Fibroblast of the aortic adventitia (primary cell): ENCODE measurements around the gene MARCKS. TPM values are rescaled to one million over a fixed set of nuclear protein-coding genes. Genes with fewer than 3 reads are reported as not detected.

Experiments
- DNase-seq: peaks from one replicate; pipeline ENCODE4 v3.0.0-alpha.2; 2010; ENCODE audit warnings: low read depth
- H3K4me3 ChIP-seq: 2 replicates; pipeline ENCODE4 v1.5.1; 2011; ENCODE audit warnings: low read depth, mild to moderate bottlenecking, control low read depth, low read length, moderate library complexity
- total RNA-seq: library from RNA; depleted of rRNA; stranded (reverse); fragments of >200 nt; gene quantifications from 2 replicates; pipeline ENCODE4 v1.2.3, GENCODE V29; 2012; ENCODE audit warnings: low replicate concordance
- TF ChIP-seq, protein P1 (sequence below): IDR thresholded peaks from 2 replicates; pipeline ENCODE4 v1.5.1; 2011; ENCODE audit warnings: mild to moderate bottlenecking, low read length, control low read depth, inconsistent platforms; ENCODE audit not compliant: insufficient read depth

The MARCKS gene
- total RNA-seq, 1 donor = 122 TPM

DNA sequence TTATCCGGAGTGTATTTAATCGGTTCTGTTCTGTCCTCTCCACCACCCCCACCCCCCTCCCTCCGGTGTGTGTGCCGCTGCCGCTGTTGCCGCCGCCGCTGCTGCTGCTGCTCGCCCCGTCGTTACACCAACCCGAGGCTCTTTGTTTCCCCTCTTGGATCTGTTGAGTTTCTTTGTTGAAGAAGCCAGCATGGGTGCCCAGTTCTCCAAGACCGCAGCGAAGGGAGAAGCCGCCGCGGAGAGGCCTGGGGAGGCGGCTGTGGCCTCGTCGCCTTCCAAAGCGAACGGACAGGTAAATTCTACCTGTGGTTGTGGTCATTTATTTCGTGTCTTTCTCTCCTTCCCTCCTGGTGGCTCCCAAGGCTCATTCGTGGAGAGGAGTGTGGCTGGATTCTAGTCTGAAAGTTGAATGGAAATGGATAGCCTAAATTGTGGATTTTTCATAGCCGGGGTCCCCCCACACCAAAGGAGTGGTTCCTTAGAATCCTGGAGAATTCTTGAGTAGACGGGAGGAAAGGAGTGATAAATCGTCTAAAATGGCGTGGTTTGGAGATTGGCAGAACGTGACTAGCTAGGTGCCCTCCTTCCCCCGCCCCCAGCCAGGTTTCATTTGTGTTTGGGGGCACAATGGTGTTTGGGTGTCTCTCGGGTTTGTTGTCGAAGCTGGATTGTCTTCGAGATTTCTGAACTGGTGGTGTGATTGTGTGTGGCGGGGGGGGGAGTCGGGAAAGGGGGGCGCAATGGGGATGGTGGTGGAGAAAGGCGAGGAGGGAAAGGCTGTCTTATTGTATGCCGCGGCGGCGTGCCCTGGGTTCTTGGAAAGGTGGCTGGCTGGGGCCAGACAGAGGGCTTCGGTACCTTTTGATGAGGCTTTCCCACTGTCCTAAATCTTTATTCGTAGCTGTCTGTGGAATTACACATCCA is 673 bp downstream of the MARCKS start:
- peak; percentile 53 for DNase-seq
- peak overlapping the region; percentile 97 for H3K4me3 ChIP-seq
- TF ChIP-seq, protein P1, sequence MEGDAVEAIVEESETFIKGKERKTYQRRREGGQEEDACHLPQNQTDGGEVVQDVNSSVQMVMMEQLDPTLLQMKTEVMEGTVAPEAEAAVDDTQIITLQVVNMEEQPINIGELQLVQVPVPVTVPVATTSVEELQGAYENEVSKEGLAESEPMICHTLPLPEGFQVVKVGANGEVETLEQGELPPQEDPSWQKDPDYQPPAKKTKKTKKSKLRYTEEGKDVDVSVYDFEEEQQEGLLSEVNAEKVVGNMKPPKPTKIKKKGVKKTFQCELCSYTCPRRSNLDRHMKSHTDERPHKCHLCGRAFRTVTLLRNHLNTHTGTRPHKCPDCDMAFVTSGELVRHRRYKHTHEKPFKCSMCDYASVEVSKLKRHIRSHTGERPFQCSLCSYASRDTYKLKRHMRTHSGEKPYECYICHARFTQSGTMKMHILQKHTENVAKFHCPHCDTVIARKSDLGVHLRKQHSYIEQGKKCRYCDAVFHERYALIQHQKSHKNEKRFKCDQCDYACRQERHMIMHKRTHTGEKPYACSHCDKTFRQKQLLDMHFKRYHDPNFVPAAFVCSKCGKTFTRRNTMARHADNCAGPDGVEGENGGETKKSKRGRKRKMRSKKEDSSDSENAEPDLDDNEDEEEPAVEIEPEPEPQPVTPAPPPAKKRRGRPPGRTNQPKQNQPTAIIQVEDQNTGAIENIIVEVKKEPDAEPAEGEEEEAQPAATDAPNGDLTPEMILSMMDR = no peak

DNA sequence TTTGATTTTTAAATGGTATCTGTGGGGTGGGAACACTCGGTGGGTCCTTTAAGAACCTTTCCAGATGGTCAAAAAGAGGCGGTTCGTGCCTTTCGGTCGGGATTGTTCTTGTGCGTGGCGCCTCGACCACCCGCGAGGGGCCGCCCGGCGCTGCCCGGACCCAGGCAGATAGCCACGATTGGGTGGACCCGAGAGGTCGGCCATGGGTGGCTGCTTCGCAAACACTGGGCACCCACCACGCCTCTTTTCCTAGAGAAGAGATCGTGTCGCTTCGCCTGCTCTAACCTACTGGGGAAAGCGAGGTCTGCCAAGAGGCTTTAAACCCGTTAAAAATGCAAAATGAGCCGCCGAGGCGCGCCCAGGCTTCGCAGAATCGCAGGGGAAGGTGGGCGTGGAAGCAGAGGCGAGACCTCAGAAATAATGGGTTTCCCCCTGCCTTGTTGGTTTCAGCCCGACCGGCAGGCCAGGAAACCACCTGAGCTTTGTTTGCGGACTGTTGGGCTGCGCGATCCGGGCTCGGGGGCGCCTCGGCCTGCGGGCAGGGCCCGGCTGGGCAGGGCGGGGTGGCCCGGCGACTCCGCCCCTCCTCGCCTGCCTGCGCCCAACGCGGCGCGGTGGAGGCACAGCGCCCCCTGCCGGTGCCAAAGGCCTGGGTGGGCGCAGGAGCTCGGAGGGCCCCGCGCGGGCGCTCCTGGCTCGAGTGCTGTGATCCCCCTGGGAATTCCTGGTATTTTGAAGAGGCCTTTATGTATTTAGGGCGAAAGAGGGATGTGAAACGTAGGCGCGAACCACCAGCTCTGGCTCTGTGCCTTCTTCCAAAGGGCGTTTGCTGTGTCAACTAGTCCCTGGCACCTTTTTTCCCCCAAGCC is 1.6 kb downstream of the MARCKS start:
- H3K4me3 ChIP-seq = peak overlapping the region; percentile 97
- TF ChIP-seq, protein P1 = peak; percentile 73
- DNase-seq = peak; percentile 93

DNA sequence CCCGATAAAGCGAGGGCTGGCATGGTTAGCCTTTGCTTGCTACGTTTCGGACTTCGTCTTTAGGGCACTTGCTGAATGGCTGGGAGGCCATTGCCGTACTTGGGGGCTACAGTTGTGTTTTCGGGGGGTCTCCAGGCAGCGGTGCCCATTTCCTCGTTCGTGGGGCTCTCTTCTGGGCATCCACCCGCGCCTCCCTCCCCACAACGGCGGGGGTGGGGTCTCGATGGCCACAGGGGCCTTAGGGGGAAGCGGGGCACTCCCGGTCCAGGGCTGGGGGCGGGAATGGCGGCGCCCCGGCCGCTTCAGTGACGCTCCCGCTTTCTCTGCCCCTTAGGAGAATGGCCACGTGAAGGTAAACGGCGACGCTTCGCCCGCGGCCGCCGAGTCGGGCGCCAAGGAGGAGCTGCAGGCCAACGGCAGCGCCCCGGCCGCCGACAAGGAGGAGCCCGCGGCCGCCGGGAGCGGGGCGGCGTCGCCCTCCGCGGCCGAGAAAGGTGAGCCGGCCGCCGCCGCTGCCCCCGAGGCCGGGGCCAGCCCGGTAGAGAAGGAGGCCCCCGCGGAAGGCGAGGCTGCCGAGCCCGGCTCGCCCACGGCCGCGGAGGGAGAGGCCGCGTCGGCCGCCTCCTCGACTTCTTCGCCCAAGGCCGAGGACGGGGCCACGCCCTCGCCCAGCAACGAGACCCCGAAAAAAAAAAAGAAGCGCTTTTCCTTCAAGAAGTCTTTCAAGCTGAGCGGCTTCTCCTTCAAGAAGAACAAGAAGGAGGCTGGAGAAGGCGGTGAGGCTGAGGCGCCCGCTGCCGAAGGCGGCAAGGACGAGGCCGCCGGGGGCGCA is 2.4 kb downstream of the MARCKS start:
- peak; percentile 63 for DNase-seq
- TF ChIP-seq, protein P1 = no peak
- peak overlapping the region; percentile 85 for H3K4me3 ChIP-seq

DNA sequence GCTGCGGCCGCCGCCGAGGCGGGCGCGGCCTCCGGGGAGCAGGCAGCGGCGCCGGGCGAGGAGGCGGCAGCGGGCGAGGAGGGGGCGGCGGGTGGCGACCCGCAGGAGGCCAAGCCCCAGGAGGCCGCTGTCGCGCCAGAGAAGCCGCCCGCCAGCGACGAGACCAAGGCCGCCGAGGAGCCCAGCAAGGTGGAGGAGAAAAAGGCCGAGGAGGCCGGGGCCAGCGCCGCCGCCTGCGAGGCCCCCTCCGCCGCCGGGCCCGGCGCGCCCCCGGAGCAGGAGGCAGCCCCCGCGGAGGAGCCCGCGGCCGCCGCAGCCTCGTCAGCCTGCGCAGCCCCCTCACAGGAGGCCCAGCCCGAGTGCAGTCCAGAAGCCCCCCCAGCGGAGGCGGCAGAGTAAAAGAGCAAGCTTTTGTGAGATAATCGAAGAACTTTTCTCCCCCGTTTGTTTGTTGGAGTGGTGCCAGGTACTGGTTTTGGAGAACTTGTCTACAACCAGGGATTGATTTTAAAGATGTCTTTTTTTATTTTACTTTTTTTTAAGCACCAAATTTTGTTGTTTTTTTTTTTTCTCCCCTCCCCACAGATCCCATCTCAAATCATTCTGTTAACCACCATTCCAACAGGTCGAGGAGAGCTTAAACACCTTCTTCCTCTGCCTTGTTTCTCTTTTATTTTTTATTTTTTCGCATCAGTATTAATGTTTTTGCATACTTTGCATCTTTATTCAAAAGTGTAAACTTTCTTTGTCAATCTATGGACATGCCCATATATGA is 3.2 kb downstream of the MARCKS start:
- DNase-seq = peak; percentile 70
- TF ChIP-seq, protein P1 = no peak

DNA sequence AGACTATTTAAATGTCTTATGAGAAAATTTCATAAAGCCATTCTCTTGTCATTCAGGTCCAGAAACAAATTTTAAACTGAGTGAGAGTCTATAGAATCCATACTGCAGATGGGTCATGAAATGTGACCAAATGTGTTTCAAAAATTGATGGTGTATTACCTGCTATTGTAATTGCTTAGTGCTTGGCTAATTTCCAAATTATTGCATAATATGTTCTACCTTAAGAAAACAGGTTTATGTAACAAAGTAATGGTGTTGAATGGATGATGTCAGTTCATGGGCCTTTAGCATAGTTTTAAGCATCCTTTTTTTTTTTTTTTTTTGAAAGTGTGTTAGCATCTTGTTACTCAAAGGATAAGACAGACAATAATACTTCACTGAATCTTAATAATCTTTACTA is 5.0 kb downstream of the MARCKS start:
- H3K4me3 ChIP-seq = no peak overlapping the region
- peak; percentile 33 for DNase-seq
- TF ChIP-seq, protein P1 = no peak

More for the DNA sequence above, 3.2 kb downstream of the MARCKS start:
- H3K4me3 ChIP-seq = peak overlapping the region; percentile 85
